ENCODE measurements around the gene DST.

The DST gene

DNA sequence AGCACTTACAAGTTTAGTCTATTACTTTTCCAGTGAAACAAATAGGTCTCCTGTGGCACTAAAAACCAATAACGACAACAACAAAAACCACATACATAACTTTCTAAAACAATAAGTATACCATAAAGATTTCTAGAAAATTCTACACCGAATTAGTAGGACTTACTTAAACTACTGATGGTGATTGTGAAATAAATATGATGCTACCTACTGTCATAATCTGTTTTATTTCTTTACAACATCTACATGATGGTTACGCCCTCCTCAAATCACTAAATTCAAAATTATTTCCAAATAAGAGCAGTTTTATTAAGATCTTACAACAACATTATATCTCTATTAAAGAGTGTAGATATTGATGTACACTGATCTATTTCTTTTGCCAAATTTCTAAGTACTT, 147.0 kb downstream of the DST start:
- no peak for DNase-seq
- H3K27ac Mint-ChIP-seq = no peak overlapping the region
- H3K36me3 Mint-ChIP-seq (ENCODE audit: low read depth) = peaks cover 46% of the 10 kb centered on the region
- no peaks in the 10 kb centered on the region for H3K9me3 Mint-ChIP-seq
- TF ChIP-seq, protein P1, sequence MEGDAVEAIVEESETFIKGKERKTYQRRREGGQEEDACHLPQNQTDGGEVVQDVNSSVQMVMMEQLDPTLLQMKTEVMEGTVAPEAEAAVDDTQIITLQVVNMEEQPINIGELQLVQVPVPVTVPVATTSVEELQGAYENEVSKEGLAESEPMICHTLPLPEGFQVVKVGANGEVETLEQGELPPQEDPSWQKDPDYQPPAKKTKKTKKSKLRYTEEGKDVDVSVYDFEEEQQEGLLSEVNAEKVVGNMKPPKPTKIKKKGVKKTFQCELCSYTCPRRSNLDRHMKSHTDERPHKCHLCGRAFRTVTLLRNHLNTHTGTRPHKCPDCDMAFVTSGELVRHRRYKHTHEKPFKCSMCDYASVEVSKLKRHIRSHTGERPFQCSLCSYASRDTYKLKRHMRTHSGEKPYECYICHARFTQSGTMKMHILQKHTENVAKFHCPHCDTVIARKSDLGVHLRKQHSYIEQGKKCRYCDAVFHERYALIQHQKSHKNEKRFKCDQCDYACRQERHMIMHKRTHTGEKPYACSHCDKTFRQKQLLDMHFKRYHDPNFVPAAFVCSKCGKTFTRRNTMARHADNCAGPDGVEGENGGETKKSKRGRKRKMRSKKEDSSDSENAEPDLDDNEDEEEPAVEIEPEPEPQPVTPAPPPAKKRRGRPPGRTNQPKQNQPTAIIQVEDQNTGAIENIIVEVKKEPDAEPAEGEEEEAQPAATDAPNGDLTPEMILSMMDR (IDR thresholded peaks at IDR 0.05) = no peak
- H3K27me3 Mint-ChIP-seq (ENCODE audit: low read depth, poor library complexity) = no peaks in the 10 kb centered on the region
- no peak overlapping the region for H3K4me3 Mint-ChIP-seq
- H3K4me1 Mint-ChIP-seq = peaks cover 13% of the 10 kb centered on the region

- peaks cover 44% of the 10 kb centered on the region for H3K36me3 Mint-ChIP-seq (ENCODE audit: low read depth)
- peaks cover 13% of the 10 kb centered on the region for H3K4me1 Mint-ChIP-seq
- H3K27ac Mint-ChIP-seq = peak overlapping the region; percentile 46
- H3K27me3 Mint-ChIP-seq (ENCODE audit: low read depth, poor library complexity) = no peaks in the 10 kb centered on the region
- H3K4me3 Mint-ChIP-seq = no peak overlapping the region
- TF ChIP-seq, protein P1 (IDR thresholded peaks at IDR 0.05) = no peak
- no peaks in the 10 kb centered on the region for H3K9me3 Mint-ChIP-seq
- no peak for DNase-seq
Observed at GRCh38 chr6:56491606-56492328, 150.9 kb downstream of the DST start.

DNA sequence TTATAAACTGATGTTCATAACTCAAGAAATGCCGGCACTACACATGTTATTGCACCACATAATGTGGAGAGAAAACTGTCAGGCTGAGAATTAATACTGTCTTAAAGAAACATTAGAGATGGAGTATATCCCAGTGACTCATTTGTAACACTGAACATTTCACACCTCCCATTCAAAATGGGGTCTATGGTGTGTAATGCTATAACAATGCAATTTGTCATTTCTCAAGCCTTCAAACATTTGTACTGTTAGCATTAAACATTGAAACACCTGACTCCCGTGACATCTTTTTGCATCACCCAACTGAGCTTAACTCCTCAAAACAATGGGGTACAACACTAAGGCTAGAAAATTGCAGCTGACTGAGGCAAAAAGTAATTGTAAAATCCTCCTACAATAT, 151.7 kb downstream of the DST start:
- Mint-ChIP-seq H3K9me3 (no peaks in the 10 kb centered on the region), H3K27me3 (ENCODE audit: low read depth, poor library complexity) (no peaks in the 10 kb centered on the region), H3K36me3 (ENCODE audit: low read depth) (peaks cover 43% of the 10 kb centered on the region), H3K4me3 (no peak overlapping the region), H3K4me1 (peaks cover 13% of the 10 kb centered on the region), H3K27ac (no peak overlapping the region)
- DNase-seq = no peak
- TF ChIP-seq, protein P1 (IDR thresholded peaks at IDR 0.05) = no peak

- H3K9me3 Mint-ChIP-seq = no peaks in the 10 kb centered on the region
- H3K4me3 Mint-ChIP-seq = no peak overlapping the region
- TF ChIP-seq, protein P1 (IDR thresholded peaks at IDR 0.05) = no peak
- peaks cover 13% of the 10 kb centered on the region for H3K4me1 Mint-ChIP-seq
- DNase-seq = no peak
- no peak overlapping the region for H3K27ac Mint-ChIP-seq
- no peaks in the 10 kb centered on the region for H3K27me3 Mint-ChIP-seq (ENCODE audit: low read depth, poor library complexity)
- H3K36me3 Mint-ChIP-seq (ENCODE audit: low read depth) = peaks cover 49% of the 10 kb centered on the region
Observed at GRCh38 chr6:56489559-56489958, 153.1 kb downstream of the DST start.

GRCh38 chr6:56488281-56488680, 154.4 kb downstream of the DST start:
- no peaks in the 10 kb centered on the region for H3K27me3 Mint-ChIP-seq (ENCODE audit: low read depth, poor library complexity)
- peaks cover 13% of the 10 kb centered on the region for H3K4me1 Mint-ChIP-seq
- TF ChIP-seq, protein P1 (IDR thresholded peaks at IDR 0.05) = no peak
- no peak overlapping the region for H3K4me3 Mint-ChIP-seq
- DNase-seq = no peak
- peaks cover 43% of the 10 kb centered on the region for H3K36me3 Mint-ChIP-seq (ENCODE audit: low read depth)
- no peaks in the 10 kb centered on the region for H3K9me3 Mint-ChIP-seq
- H3K27ac Mint-ChIP-seq = no peak overlapping the region

GRCh38 chr6:56486681-56487080, 156.0 kb downstream of the DST start:
- TF ChIP-seq, protein P1 (IDR thresholded peaks at IDR 0.05) = no peak

More at GRCh38 chr6:56486681-56487080, 156.0 kb downstream of the DST start:
- no peaks in the 10 kb centered on the region for H3K9me3 Mint-ChIP-seq
- no peak for DNase-seq
- H3K27me3 Mint-ChIP-seq (ENCODE audit: low read depth, poor library complexity) = no peaks in the 10 kb centered on the region
- H3K4me3 Mint-ChIP-seq = no peak overlapping the region
- H3K27ac Mint-ChIP-seq = no peak overlapping the region
- H3K4me1 Mint-ChIP-seq = peaks cover 3% of the 10 kb centered on the region
- peaks cover 29% of the 10 kb centered on the region for H3K36me3 Mint-ChIP-seq (ENCODE audit: low read depth)
